GM18870 (cell line): Measurements from ENCODE around the gene CD46.
"Not testable (repeated sequence)": the region's sequence is repeated elsewhere in the genome, so short reads cannot be mapped to it uniquely, and the experiment has no call there.

Source experiments
- ATAC-seq: cut with Tn5 transposase; IDR thresholded peaks from one replicate; pipeline ENCODE4 v1.9.1; 2021; ENCODE audit warnings: moderate library complexity; ENCODE audit not compliant: unreplicated experiment

CD46 gene

DNA sequence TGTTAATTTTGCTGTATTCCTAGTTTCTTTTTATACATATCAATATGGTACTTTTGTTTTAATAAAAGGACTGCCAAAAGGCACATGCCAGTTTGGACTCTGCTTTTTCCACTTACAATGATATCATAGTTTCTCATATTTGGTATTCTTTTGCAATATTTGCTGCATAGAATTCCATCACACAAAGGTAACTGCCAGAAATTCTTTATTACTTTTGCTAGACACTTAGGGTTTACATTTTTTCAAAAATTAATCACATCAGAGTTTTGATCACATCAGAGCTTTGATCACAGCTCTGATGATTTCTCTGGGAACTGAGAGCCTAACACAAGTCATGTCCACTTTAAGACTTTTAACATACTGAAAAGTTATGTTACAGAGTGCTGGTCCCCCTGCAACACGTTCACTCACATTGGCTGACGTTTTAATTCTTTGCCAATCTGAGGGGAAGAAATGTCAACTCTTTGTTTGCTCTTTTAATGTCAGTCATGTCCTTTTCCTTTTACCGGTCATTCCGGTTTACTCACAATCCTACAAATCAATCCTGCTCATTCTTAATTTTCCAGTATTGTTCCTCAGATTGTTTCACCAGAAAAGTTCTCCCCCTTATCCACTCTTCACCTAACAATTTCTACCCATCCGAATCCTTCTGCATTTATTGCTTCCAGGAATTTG is 1.1 kb upstream of the CD46 start:
- ATAC-seq, result no peak

GRCh38 chr1:207751463-207751789 is 428 bp upstream of the CD46 start:
- ATAC-seq, result peak; percentile 2

DNA sequence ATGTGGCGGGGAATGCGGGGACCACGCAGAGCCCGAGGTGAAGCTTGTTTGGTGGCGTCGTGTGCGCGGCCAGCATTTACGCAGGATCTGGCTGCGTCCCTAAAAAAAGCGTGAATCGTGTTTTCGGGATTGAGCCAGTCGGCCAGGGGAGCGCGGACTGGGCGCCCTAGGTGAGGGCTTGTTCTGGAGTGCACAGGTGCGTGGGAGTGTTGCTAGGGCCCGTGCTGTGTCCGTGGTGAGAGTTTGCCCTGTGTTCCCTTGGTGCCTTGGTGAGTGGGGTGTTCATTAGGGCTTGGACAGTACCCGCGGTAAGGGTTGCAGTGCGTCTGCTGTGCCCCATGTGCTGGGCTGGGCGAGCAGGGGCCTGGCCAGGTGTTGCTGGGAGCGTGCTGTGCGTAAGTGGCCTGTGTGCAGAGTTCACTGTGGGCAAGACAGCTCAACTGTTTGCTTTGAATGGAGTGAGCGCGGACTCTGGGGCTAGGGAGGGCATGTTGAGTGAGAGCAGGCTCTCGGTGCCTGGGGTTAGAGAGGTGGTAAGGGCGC is 673 bp downstream of the CD46 start:
- ATAC-seq, result no peak

DNA sequence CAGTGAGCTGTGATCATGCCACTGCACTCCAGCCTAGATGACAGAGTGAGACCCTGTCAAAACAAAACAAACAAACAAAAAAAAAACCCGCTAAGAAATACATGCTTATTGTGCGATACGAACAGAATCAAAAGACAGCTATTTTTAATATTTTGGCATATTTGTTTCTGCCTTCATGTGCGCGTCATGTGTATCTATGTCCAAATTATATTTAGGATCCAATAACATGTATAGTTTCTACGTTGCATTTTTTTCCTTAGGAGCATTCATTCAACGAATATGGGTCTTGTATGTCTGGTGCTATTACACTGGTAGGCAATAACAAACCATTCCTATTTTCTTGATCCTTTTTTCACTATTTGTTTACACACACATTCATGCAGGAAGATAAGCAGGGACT is 1.8 kb downstream of the CD46 start:
- ATAC-seq, result no peak

- ATAC-seq, result no peak
Observed at GRCh38 chr1:207754011-207754410, 2.2 kb downstream of the CD46 start.

DNA sequence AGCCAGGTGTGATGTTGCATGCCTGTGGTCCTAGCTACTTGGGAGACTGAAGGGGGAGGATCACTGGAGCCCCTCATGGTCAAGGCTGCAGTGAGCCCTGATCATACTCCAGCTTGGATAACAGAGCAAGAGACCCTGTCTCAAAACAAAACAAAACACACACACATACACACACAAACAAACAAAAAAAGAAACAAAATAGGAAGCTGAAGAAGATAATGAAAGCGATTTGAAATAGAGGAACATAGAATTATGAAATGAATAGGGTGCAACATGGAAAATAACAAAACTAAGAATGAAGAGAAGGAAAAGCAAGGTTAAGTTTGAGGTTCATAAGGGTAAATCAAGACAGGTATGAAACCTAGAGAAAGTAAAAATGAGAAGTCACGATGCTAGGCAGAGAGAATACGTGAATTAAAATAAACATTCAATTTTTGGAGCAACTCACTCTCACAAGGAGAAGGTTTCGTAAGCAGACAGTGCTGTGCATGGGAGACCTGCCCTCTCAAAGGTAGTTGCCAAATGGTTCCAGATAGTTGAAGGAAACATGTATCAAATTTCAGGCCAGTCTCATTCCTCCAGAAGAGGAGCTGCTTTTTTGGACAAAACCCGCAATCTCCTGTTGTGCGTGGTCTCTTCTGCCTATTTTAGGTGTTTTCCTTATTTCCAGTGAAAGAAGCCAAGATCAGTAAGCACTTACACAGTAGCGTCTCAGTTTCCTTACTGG is 3.3 kb downstream of the CD46 start:
- no peak for ATAC-seq

DNA sequence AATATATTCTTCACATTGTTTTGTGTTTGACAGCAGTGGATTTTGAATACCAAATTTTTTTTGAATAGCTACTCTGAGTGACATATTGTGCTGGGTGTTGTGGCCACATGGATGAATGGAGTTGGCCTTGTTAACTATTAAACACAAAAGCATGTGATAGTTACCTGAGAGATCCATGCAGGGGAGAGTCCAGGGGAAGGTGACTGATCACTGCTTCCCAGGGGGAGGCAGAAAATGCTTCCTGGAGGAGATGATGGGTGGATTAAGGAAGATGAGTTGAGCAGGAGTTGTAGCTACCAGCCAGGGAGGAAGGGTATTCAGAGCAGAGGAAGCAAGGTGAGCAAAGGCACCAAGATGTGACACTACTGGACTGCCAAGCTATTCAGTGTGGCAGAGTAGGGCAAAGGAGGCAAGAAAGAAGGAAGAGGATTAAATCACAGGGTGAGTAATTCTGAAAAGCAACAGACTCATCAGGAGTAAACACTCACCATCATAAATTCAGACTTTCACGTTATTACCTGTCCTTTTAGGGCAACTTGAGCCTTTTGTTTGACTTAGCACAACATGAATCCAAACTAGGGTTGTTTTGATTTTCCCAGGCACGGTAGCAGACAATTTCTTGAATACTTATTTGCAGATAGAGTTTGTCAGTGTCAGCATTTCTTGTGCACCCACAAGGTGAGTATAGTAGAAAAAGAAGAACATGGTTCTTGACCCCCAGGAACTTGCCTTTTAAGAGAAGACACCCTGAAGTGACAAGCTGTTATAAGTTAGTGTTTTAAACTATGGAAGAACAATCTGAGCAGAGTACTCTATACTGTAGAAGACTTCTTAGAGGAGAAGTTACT is 4.2 kb downstream of the CD46 start:
- no peak for ATAC-seq

DNA sequence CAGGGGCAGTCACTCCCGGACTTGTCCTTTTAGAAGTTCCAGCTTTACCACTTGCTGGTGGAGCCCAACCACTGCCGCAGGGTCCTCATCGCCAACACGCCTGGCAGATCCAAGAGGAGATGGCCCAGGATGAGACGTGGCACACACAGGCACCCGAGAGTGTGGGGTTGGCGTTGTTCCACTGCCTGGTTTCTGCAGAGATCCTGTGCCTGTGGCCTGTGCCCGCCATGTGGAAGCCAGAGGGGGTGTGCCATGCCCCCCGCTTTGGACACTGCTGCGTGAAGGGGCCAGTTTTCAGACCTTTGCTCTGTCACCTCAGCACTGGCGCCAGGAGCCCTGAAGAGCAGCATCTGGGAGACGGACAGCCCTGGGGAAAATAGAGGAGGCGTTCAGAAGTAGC is 10.8 kb downstream of the CD46 start:
- no peak for ATAC-seq

DNA sequence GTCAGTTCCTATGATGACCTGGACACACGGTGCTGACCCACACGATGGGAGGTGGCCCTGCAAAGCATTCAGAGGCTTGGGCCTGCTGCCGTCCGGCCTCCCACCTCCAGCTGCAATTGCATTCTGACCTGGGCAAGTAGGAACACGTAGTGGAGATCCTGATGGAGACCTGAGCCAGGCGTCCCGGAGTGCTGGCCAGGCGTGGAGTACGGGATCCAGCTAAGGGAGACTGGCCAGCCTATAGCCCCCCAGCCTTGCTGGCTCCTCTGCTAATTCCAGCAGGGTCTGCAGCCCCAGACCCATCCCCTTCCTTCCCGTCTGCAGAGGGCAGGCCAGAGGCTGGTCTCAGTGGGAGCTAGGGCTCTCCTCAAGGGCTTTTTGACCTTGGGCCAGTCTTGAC is 11.2 kb downstream of the CD46 start:
- no peak for ATAC-seq

- ATAC-seq, result no peak
Observed at GRCh38 chr1:207763972-207764371, 12.1 kb downstream of the CD46 start.

DNA sequence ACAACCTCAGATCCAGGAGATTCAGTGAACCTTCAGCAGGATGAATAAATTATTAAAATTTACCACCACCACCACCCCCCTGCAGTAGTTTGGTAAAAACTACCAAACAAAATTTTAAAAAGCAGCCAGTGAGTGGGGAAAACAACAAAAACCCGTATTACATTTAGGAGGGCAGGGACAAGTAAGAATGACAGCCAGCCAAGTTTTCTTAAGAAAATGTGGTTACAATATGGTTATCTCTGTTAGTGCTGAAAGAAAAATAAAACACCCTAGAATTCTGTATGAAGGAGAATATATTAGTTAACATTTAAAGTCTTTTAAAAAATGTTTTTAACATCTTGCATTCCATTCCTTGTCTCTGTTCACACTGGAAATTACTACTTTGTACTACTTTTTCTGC is 14.7 kb downstream of the CD46 start:
- ATAC-seq, result no peak

DNA sequence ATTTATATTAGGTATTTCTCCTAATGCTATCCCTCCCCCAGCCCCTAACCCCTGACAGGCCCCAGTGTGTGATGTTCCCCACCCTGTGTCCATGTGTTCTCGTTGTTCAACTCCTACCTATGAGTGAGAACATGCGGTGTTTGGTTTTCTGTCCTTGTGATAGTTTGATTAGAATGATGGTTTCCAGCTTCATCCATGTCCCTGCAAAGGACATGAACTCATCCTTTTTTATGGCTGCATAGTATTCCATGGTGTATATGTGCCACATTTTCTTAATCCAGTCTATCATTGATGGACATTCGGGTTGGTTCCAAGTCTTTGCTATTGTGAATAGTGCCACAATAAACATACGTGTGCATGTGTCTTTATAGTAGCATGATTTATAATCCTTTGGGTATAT is 18.7 kb downstream of the CD46 start:
- ATAC-seq, result not testable (repeated sequence)

DNA sequence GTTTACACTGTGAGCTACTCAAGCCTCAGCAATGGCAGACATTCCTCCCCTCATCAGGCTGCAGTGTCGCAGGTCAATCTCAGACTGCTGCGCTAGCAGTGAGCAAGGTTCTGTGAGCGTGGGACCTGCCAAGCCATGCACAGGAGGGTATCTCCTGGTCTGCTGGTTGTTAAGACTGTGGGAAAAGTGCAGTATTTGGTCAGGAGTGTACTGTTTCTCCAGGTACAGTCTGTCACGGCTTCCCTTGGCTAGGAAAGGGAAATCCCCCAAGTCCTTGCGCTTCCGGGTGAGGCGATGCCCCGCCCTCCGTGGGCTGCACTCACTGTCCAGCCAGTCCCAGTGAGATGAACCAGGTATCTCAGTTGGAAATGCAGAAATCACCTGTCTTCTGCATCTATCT is 24.2 kb downstream of the CD46 start:
- ATAC-seq, result not testable (repeated sequence)

GRCh38 chr1:207777412-207777811 is 25.6 kb downstream of the CD46 start:
- not testable (repeated sequence) for ATAC-seq

- ATAC-seq, result no peak
Observed at GRCh38 chr1:207779008-207779407, 27.2 kb downstream of the CD46 start.

- no peak for ATAC-seq
Observed at GRCh38 chr1:207781312-207781711, 29.5 kb downstream of the CD46 start.

DNA sequence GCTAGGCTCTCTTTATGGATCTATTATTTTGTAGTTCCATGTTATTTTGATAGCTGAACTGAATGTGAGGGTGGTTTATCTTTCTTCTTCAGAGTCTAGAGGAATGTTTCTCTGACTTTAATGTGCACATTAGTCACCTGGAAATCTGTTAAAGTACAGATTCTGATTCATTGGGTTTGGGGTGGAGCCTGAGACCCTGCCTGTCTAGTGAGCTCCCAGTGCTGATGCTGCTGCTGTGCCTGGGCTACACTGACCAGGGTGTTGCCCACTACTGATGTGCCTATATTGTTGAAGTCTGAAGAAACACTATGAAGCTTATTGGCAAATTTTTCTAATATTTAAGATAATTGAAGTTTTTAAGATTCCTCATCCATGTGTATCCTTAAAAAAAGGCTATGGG is 35.9 kb downstream of the CD46 start:
- ATAC-seq, result no peak

- no peak for ATAC-seq
Observed at GRCh38 chr1:207789386-207789785, 37.5 kb downstream of the CD46 start.

DNA sequence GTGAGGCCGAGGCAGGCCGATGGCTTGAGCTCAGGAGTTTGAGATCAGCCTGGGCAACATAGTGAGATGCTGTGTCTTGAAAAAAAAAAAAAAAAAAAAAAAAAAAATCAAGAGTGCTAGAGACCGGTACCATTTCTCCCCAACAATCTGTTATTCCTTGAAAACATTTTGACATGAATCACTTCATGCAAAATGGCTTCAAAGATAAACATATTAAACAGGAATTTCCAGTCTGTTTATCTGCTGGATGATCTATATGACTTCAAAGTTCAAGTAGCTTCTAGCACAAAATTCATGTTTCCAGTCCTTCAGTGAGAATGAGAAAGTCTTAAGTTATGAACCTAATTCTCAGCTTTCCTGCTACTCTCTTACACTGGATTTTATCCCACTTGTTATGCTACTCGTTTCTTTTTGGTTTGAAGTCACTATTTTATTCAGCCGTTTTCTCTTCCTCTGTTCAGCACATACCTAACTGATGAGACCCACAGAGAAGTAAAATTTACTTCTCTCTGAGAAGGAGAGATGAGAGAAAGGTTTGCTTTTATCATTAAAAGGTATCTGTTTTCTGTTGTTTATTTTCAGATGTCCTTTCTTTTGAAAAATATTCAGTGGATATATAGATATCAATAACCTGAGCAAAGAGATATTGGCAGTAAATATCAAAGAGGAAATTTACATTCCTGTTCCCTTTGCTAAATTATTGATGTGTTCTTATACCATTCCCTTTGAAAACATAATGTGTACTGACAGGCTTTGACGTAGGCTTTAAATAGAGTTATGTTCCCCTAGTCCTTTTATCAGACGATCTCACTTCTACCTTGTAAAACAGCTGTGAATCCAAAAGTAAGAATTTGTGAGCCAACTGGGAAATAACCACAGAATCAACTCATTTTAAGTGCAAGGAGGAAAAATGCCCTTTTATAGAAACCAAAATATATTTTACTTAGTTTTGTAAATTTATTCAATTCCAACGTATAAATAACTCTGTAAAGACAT is 38.2 kb downstream of the CD46 start:
- no peak for ATAC-seq

DNA sequence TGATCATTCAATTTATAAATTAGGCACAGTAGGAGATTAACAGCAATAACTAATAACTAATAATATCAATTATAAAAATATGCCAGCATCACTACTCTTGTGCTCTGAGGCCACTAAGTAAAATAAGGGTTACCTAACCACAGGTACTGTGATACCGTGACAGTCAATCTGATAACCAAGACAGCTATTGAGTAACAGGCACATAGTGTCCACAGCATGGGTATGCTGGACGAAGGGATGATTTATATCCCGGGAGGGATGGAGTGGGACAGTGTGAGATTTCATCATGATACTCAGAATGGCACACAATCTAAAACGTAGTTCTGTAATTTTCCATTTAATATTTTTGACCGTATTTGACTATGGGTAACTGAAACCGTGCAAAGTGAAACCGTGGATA is 39.4 kb downstream of the CD46 start:
- ATAC-seq, result no peak
